B cell (primary cell): ENCODE measurements around the gene PRR14. TPM values are rescaled to one million over a fixed set of nuclear protein-coding genes. Genes with fewer than 3 reads are reported as not detected.
"Not testable (repeated sequence)": the region's sequence is repeated elsewhere in the genome, so short reads cannot be mapped to it uniquely, and the experiment has no call there.

Source experiments
- ATAC-seq: fragments of 200-7000 bp; cut with Tn5 transposase; one replicate; pipeline ENCODE4 v1.10.0; 2021; ENCODE audit warnings: low read depth, mild to moderate bottlenecking, moderate number of reproducible peaks, moderate library complexity
- CTCF ChIA-PET: fragments of 350-600 bp; sonication (Branson Sonifier 250); formaldehyde crosslinking; loops from one replicate; lab custom pipeline; 2021; ENCODE audit warnings: antibody characterized with exemption, inconsistent platforms; lab: Charles Lee
- POLR2A ChIA-PET: fragments of 350-600 bp; sonication (Branson Sonifier 250); formaldehyde crosslinking; loops from one replicate; lab custom pipeline; 2021; ENCODE audit warnings: antibody characterized with exemption; lab: Charles Lee
- DNase-seq: peaks from one replicate; pipeline ENCODE4 v3.0.0; 2013
- H2AFZ ChIP-seq: 2 replicates; pipeline ENCODE4 v1.6.1; 2012; ENCODE audit warnings: mild to moderate bottlenecking, low read depth, low read length; ENCODE audit not compliant: insufficient read depth, poor library complexity, severe bottlenecking
- H3K27ac ChIP-seq, 2 donors: 1 replicate in 1 of 2; 2 replicates in 1 of 2; pipeline ENCODE4 v1.5.1; 2012 to 2013; ENCODE audit warnings: low read length in 2 of 2, mild to moderate bottlenecking in 2 of 2, moderate library complexity in 1 of 2
- H3K27me3 ChIP-seq, 4 experiments: fragments of 200-600 bp in 1 of 4; sonication (generic) in 1 of 4; replicated peaks in 1 of 4; 1 replicate in 2 of 4; 2 replicates in 2 of 4; pipeline versions ENCODE4 v1.6.1 to v1.7.0; 2013 to 2016; ENCODE audit warnings: low read length in 3 of 4, mild to moderate bottlenecking in 2 of 4, mixed read lengths in 1 of 4, moderate library complexity in 1 of 4; ENCODE audit not compliant: insufficient read depth in 4 of 4, control insufficient read depth in 3 of 4; ENCODE audit errors: control extremely low read depth in 1 of 4
- H3K36me3 ChIP-seq, 2 experiments: replicated peaks in 1 of 2; 1 replicate in 1 of 2; 2 replicates in 1 of 2; pipeline versions ENCODE4 v1.6.1 to v1.7.1; 2013; ENCODE audit warnings: low read length in 1 of 2; ENCODE audit not compliant: insufficient read depth in 2 of 2, control insufficient read depth in 1 of 2; ENCODE audit errors: control extremely low read depth in 1 of 2, extremely low read depth in 1 of 2
- H3K4me1 ChIP-seq, 2 donors: fragments of 200-600 bp in 1 of 2; sonication (generic) in 1 of 2; 1 replicate in 1 of 2; 2 replicates in 1 of 2; pipeline versions ENCODE4 v1.5.1 to v1.6.1; 2013 to 2017; ENCODE audit warnings: low read length in 2 of 2; ENCODE audit not compliant: control insufficient read depth in 2 of 2, insufficient read depth in 2 of 2
- H3K4me2 ChIP-seq: replicated peaks from 2 replicates; pipeline ENCODE3; 2012; ENCODE audit warnings: mild to moderate bottlenecking, low read depth, low read length; ENCODE audit not compliant: poor library complexity, severe bottlenecking
- H3K4me3 ChIP-seq, 5 experiments: fragments of 200-600 bp in 1 of 5; sonication (generic) in 1 of 5; 1 replicate in 3 of 5; 2 replicates in 2 of 5; pipeline versions ENCODE4 v1.5.1 to v1.7.0; 2011 to 2016; ENCODE audit warnings: low read length in 4 of 5, mild to moderate bottlenecking in 4 of 5, low read depth in 2 of 5, control low read depth in 1 of 5, moderate library complexity in 1 of 5; ENCODE audit not compliant: insufficient read depth in 1 of 5; ENCODE audit errors: control extremely low read depth in 1 of 5, extremely low read depth in 1 of 5
- H3K79me2 ChIP-seq: fragments of 200-600 bp; sonication (generic); one replicate; pipeline ENCODE4 v1.6.0; 2016; ENCODE audit warnings: low read length; ENCODE audit not compliant: control insufficient read depth, insufficient read depth
- H3K9ac ChIP-seq: fragments of 200-600 bp; sonication (generic); 2 replicates; pipeline ENCODE4 v1.6.1; 2017; ENCODE audit warnings: mild to moderate bottlenecking, low read length, moderate library complexity
- H3K9me3 ChIP-seq, 3 donors: one replicate each; pipeline versions ENCODE4 v1.6.1 to v1.7.1; 2013; ENCODE audit warnings: low read length in 2 of 3; ENCODE audit not compliant: control insufficient read depth in 2 of 3, insufficient read depth in 1 of 3; ENCODE audit errors: control extremely low read depth in 1 of 3
- H4K20me1 ChIP-seq: 2 replicates; pipeline ENCODE4 v1.6.0; 2012; ENCODE audit warnings: mild to moderate bottlenecking, low read length; ENCODE audit not compliant: insufficient read depth, control insufficient read depth, poor library complexity, severe bottlenecking
- H3K27ac Mint-ChIP-seq: one replicate; pipeline ENCODE4 v1.8.0; 2021; ENCODE audit warnings: mixed read lengths
- H3K27me3 Mint-ChIP-seq: one replicate; pipeline ENCODE4 v1.8.0; 2021; ENCODE audit warnings: mixed read lengths
- H3K4me1 Mint-ChIP-seq: one replicate; pipeline ENCODE4 v1.8.0; 2021; ENCODE audit warnings: mixed read lengths
- H3K4me3 Mint-ChIP-seq: one replicate; pipeline ENCODE4 v1.8.0; 2021; ENCODE audit warnings: mixed read lengths
- H3K9me3 Mint-ChIP-seq: one replicate; pipeline ENCODE4 v1.8.0; 2022; ENCODE audit warnings: mixed read lengths; ENCODE audit not compliant: insufficient read depth
- EZH2 ChIP-seq: IDR thresholded peaks from 2 replicates; pipeline ENCODE4 v1.6.1; 2012; ENCODE audit warnings: borderline replicate concordance, low read depth, mild to moderate bottlenecking, moderate library complexity, low read length; ENCODE audit not compliant: insufficient read depth, poor library complexity, severe bottlenecking
- WGBS: methylation state at CpG from one replicate; pipeline ENCODE4 v1.1.5; 2013; ENCODE audit warnings: missing lambda C conversion rate; ENCODE audit not compliant: insufficient coverage; 5-methylcytosine and 5-hydroxymethylcytosine counted together
- intact Hi-C: fragments of 100-400 bp; cut with micrococcal nuclease; formaldehyde crosslinking; loops from one replicate; pipeline ENCODE4 v1.10.0; 2022
- polyA plus RNA-seq: library from polyadenylated mRNA; depleted of rRNA; stranded (reverse); fragments of >200 nt; gene quantifications from 2 replicates; pipeline ENCODE4 v1.2.3, GENCODE V29; 2012
- total RNA-seq, 2 donors: library from RNA; stranded (reverse); fragments of 120-200 nt in 1 of 2; gene quantifications; 1 replicate in 1 of 2; 2 replicates in 1 of 2; pipeline versions ENCODE4 v1.2.3 to v1.2.4, GENCODE V29; 2013 to 2022

Gene PRR14
- total and polyA plus RNA-seq, 2 donors (not counting 1 experiment from before 2014, with no cell fraction given) = 62.4 to 95.8 TPM

DNA sequence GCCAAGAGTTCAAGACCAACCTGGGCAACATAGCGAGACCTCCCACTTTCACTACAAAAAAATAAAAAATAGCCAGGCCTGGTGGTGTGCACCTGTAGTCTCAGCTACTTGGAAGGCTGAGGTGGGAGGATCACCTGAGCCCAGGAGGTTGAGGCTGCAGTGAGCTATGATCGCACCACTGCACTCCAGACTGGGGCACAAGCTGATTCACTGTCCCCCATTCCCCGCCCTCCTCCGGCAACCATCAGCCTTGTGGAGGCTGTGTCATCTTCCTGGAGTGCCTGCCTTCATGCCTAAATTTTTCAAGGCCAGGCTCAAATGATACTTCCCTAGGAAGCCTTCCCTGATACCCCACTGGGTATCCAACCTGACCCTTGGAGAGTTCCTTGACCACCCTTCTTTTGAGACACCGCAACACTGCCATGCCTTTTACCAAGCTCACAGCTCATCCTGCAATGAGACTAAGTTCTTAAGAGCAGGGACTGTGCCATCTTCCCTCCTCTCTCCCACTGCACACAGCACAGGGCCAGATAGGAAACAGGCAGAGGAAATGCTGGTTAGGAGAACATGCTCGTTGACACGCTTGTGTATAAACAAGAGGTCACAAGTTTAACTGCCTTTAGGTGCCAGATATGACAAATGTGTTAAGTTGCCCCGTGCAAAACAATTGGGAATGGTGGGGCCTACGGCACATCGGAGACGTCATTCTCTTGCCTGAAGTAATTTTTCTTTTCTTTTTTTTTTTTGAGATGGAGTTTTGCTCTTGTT is 44.4 kb downstream of the PRR14 start:
- intact Hi-C loops = loop anchor here (1.0 to 10.0 kb wide), 7 partner anchors 35 to 723 kb away; partner anchors contain the start of genes ALDOA, DCTPP1 and TAOK2
- 98% methylated on average over 4 of the region's 11 CpGs for WGBS
- DNase-seq (no peak), ATAC-seq (no peak)
- Mint-ChIP-seq H3K4me1 (peaks cover 24% of the 10 kb centered on the region), H3K9me3 (no peaks in the 10 kb centered on the region), H3K27me3 (no peaks in the 10 kb centered on the region), H3K4me3 (no peak overlapping the region), H3K27ac (no peak overlapping the region)
- H3K4me3 ChIP-seq = no peak overlapping the region
- H3K9me3 ChIP-seq = no peaks in the 10 kb centered on the region
- H3K36me3 ChIP-seq = peaks cover 0 to 2% of the 10 kb centered on the region in 2 experiments
- CTCF ChIA-PET = interaction anchor here (0.7 to 4.6 kb wide), 12 partner anchors 12 to 699 kb away, joined by 3 to 38 read pairs (median 4); partner anchors contain the start of genes FBRS, HIRIP3 and INO80E
- H4K20me1 ChIP-seq = peaks cover 16% of the 10 kb centered on the region
- H3K27ac ChIP-seq = no peak overlapping the region
- peaks cover 23% of the 10 kb centered on the region for H3K79me2 ChIP-seq
- TF ChIP-seq EZH2 = no peak
- POLR2A ChIA-PET = interaction anchor here (0.5 to 3.8 kb wide), 3 partner anchors 36 to 687 kb away, joined by 3 to 27 read pairs (median 3); partner anchors contain the start of gene FBRS
- peaks cover 19 to 25% of the 10 kb centered on the region in 2 donors for H3K4me1 ChIP-seq
- H3K9ac ChIP-seq = no peak overlapping the region
- no peak overlapping the region for H3K4me2 ChIP-seq
- no peaks in the 10 kb centered on the region for H3K27me3 ChIP-seq
- no peak overlapping the region for H2AFZ ChIP-seq

- not testable (repeated sequence) for DNase-seq, H3K27ac ChIP-seq, H3K9me3 ChIP-seq, H3K27me3 ChIP-seq, H3K4me3 Mint-ChIP-seq, H3K4me2 ChIP-seq, H2AFZ ChIP-seq, H3K4me3 ChIP-seq, H3K9me3 Mint-ChIP-seq, ATAC-seq, H3K27me3 Mint-ChIP-seq, H3K27ac Mint-ChIP-seq, H3K9ac ChIP-seq
- intact Hi-C loops = loop anchor here (1.0 to 10.0 kb wide), 5 partner anchors 201 to 724 kb away; partner anchors contain the start of genes ALDOA, DCTPP1 and TAOK2
- H3K4me1 Mint-ChIP-seq = peaks cover 29% of the 10 kb centered on the region
- peaks cover 5 to 16% of the 10 kb centered on the region in 2 experiments for H3K36me3 ChIP-seq
- POLR2A ChIA-PET = interaction anchor here (1.1 to 3.4 kb wide), 3 partner anchors 36 to 51 kb away, joined by 5 to 41 read pairs (median 8); partner anchors contain the start of genes FBRS, PHKG2 and PRR14
- CTCF ChIA-PET = interaction anchor here (0.6 to 4.6 kb wide), 11 partner anchors 10 to 267 kb away, joined by 3 to 29 read pairs (median 5); partner anchors contain the start of genes DCTPP1, FBRS and PRR14
- H3K79me2 ChIP-seq = peaks cover 38% of the 10 kb centered on the region
- 86% methylated on average over 1 of the region's 3 CpGs for WGBS
- peaks cover 23% of the 10 kb centered on the region for H4K20me1 ChIP-seq
- H3K4me1 ChIP-seq = peaks cover 19 to 25% of the 10 kb centered on the region in 2 donors
These were observed 45.9 kb downstream of the PRR14 start for GRCh38 chr16:30696646-30697045.
